HG02588 (cell line): Measurements from ENCODE around the gene PLXNC1.

ENCODE experiments used
- ATAC-seq: cut with Tn5 transposase; IDR thresholded peaks from one replicate; pipeline ENCODE4 v1.9.1; 2021; ENCODE audit warnings: mild to moderate bottlenecking, moderate library complexity; ENCODE audit not compliant: unreplicated experiment

Gene PLXNC1

DNA sequence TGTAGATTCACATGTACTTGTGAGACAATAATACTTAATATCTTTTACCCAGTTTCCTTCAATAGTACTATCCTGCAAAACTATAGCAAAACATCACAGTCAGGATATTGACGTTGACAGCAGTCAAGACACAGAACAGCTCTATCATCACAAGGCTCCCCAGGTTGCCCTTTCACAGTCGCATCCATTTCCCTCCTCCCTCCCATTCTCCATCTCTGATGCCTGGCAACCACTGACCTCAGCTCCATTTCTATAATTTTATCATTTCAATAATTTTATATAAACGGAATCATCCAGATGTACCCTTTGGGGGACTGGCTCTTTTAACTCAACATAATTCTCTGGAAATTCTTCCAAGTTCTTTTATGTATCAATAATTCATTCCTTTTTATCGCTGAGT lies 81.5 kb downstream of the PLXNC1 start:
- no peak for ATAC-seq

DNA sequence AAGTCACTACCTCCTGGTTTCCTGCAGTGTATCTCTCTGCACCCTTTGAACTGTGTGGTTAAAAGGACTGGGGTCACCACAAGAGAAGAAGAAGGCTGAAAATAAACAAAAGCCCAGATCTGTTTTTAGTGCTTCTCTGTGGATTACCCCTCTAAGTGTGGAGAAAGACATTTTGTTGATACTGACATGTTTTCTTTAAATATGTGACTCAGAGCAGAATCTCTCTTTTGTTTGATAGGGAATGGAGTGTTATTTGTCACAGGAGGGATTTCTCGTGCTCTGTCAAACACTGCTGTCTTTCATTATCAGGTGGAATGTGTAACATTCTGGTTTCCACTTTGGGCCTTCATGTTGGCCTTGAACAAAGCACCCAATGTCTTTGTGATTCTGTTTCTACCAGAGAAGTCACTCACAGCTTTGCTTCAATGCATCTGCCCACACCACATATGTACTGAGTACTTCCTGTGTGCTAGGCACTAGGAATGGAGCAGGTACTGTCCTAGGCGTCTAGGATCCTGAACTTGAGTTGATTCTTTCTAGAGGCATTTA lies 82.1 kb downstream of the PLXNC1 start:
- ATAC-seq = no peak

DNA sequence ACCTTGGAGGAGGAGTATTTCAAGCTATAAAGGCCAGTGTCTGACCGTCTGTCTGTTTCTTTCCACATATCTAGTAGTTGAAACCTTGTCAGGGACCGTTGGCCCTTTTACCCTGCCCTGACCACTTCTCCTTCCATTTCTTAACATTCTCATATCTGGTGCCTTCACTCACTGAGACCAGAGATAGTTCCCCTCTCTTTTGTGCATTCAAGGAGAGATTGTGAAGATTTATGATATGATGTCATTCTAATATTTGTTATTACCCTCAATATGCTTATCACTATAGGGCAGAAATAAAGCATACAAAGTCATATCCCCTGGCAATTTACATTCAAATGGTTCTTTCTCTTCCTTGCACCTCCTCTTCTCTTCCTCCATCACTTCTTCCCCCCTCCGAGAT lies 83.3 kb downstream of the PLXNC1 start:
- no peak for ATAC-seq

DNA sequence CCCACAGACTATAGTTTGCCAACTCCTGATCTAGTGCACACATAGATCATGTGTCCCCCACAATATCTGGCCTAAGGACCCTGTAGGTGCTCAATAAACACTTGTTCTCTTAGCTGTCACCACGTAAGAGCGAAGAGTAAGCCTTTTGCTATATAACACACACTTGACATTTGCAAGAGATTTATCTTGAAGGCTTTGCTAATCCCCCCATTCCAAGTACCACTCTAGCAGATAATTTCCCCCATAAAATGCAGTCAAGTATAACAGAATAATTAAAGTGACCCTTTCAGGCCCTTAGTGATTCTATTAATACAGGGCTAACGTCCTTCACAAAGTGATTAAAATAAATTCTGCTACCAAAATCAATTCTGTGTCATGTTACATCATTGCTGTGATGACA lies 87.5 kb downstream of the PLXNC1 start:
- no peak for ATAC-seq

- ATAC-seq = peak; percentile 2
Observed at GRCh38 chr12:94239332-94239993, 91.1 kb downstream of the PLXNC1 start.

- peak; percentile 90 for ATAC-seq
Observed at GRCh38 chr12:94240171-94240570, 91.8 kb downstream of the PLXNC1 start.

- no peak for ATAC-seq
Observed at GRCh38 chr12:94242901-94243300, 94.5 kb downstream of the PLXNC1 start.

DNA sequence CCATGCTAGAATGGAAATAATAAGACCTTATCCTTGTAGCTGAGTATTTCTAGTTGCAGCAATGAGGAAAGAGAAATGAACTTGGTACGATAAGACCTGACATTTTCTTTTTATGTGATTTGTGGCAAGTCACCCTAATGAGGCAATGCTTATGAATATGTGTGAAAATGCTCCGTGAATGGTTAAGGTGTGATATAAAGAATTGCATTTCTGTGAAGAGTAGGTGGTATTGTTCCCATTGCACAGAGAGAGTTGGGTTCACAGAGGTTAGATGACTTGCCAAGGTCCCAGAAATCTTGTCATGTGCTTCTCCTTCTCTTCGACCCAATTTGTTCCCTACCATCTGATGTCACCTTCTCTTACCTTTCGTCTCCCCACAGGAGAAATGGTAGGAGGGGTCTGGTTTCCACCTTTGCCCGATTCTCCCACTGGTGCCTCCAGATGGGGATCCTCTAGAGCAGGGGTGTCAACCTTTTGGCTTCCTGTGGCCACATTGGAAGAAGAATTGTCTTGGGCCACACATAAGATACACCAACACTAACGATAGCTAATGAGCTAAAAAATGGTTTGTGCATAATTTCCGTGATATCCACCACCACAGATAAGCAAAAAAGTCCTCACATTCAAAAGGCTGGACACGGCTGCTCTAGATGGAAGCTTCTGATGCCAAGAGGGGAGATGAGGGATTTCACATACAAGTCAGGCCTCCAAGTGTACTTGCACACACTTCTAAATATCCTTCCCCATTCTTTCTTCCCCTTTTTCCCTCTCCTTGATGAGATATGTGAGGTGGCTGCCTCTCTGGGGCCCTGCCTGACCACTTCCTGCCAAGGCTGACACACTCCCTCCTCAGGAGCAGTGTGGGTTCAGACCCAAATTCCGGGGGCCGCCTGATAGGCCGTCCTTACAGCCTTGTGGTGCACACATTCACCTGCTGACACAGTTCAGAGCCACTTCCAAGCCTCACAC lies 96.1 kb downstream of the PLXNC1 start:
- no peak for ATAC-seq

- no peak for ATAC-seq
Observed at GRCh38 chr12:94245631-94246383, 97.4 kb downstream of the PLXNC1 start.

- ATAC-seq = no peak
Observed at GRCh38 chr12:94247246-94247645, 98.9 kb downstream of the PLXNC1 start.

- ATAC-seq = no peak
Observed at GRCh38 chr12:94248582-94248981, 100.2 kb downstream of the PLXNC1 start.

DNA sequence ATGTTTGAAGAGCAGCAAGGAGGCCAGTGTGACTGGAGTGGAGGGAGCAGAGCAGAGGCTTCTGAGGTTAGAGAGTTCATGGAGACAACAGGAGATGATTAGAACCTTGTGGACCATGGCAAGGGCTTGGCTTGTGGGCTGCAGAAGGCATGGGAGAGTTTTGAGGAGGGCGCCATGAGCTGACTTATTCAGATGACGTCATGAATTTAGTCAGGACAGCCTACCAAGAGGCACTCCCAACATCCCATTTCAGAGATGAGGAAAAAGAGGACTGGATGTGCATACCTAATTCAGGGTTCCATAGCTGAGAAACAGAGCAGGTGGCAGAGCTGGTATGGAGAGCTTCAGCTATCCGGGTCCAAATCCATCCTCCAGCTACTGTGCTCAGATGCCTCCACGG lies 101.8 kb downstream of the PLXNC1 start:
- no peak for ATAC-seq

DNA sequence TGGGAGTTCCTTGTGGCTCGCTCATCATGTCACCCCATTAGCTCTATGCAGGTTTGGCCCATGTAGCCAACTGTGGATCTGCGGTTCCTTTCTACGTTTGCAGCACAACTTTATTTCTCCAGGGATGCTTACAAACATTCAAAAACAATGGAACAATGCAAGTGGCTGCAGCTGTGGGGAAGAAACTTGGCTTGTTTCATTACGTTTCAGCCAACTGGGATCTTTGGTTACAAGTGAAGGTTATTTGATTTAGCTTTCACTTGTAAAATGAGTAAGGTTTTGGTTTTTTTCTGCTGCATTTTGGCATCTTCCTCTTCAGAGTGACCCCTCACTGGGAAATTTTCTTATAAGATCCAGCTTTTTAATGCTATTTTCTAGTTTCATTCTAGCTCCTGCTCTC lies 105.9 kb downstream of the PLXNC1 start:
- ATAC-seq = no peak

- no peak for ATAC-seq
Observed at GRCh38 chr12:94255006-94255405, 106.6 kb downstream of the PLXNC1 start.

- no peak for ATAC-seq
Observed at GRCh38 chr12:94255428-94255827, 107.1 kb downstream of the PLXNC1 start.

GRCh38 chr12:94258593-94258992 lies 110.2 kb downstream of the PLXNC1 start:
- ATAC-seq = no peak

- ATAC-seq = no peak
Observed at GRCh38 chr12:94260017-94260416, 111.6 kb downstream of the PLXNC1 start.

- no peak for ATAC-seq
Observed at GRCh38 chr12:94260717-94261116, 112.3 kb downstream of the PLXNC1 start.

GRCh38 chr12:94261119-94261518 lies 112.7 kb downstream of the PLXNC1 start:
- no peak for ATAC-seq

DNA sequence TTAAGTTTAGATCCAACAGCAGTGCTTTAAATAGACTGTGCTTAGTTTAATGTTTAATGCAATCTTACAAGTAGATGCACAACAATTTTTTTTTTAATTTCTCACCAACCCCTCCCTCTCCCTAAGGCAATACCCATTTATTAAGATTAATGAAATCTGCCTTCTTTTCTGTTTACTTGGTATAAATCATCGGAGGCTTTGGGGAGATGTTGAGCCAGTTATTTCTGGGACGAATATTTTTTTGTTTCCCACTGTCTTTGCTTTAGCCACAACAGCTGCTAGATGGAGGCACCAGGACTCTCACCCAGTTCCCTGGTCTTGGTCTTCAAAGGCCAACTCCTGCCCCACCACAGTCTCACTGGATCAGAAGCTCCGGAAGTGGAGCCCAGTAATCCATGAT lies 113.4 kb downstream of the PLXNC1 start:
- no peak for ATAC-seq
